H1 (cell line): ENCODE data around the gene KCNH8. TPM values are rescaled to one million over a fixed set of nuclear protein-coding genes. Genes with fewer than 3 reads are reported as not detected.

Experiments
- ASH2L ChIP-seq: fragments of 200-600, 300-600 bp; sonication (generic); IDR thresholded peaks from one replicate; pipeline ENCODE4 v1.7.1; 2017; ENCODE audit warnings: low read length
- CTCF ChIP-seq, 3 experiments: IDR thresholded peaks; 1 replicate in 2 of 3; 2 replicates in 1 of 3; pipeline versions ENCODE4 v1.5.1 to v1.6.1; 2011; ENCODE audit warnings: low read length in 3 of 3, mild to moderate bottlenecking in 3 of 3, inconsistent platforms in 2 of 3, low read depth in 1 of 3, moderate library complexity in 1 of 3; ENCODE audit not compliant: insufficient read depth in 1 of 3; ENCODE audit errors: control extremely low read depth in 1 of 3
- GTF2F1 ChIP-seq: IDR thresholded peaks from 2 replicates; pipeline ENCODE4 v1.6.1; 2012; ENCODE audit warnings: low read depth, low read length, improper control_type of control experiment, borderline replicate concordance
- polyA plus RNA-seq, 7 experiments: library from polyadenylated mRNA; depleted of rRNA in 3 of 7; stranded (reverse) in 5 of 7; unstranded in 2 of 7; fragments of >200 nt in 5 of 7; fragments of 200-250 nt in 2 of 7; gene quantifications; 1 replicate in 5 of 7; 2 replicates in 1 of 7; 4 replicates in 1 of 7; pipeline versions ENCODE4 v1.2.1 to v1.2.3, GENCODE V29; 2011 to 2013; ENCODE audit warnings: missing spikeins in 2 of 7, mixed read lengths in 2 of 7
- total RNA-seq: library from RNA; stranded (reverse); fragmentation: NEBNext Ultra II Directional; extraction: Animal tissue kit (Norgen Biotek cat#: 25700); gene quantifications from 2 replicates; pipeline ENCODE4 v1.2.1, GENCODE V29; 2021
- TF ChIP-seq, protein P1 (sequence below): IDR thresholded peaks from 2 replicates; pipeline ENCODE4 v1.6.1; 2012; ENCODE audit warnings: inconsistent platforms

Gene KCNH8
- total and polyA plus RNA-seq, 2 of the 8 experiments (the other 6 are each of a cell fraction or from before 2014, with no cell fraction given) = 2.2 to 2.4 TPM

DNA sequence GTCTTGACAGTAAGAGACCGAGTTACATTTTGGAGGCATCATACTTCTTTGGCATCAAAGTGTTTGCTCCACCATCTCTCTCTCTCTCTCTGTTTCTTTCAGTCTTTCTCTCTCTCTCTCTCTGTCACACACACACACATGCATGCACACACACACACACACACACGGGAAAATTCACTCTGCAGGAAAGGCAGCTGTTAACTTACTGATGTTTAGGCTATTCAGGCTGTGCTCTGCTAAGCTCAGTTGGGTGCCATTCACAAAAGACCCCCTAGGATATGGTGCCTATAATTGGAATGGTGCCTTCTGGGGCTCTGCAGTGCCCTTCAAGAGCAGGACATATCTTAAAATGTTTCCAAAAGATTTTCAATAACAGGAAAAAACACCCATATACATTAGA is 78.2 kb downstream of the KCNH8 start (continued):
- TF ChIP-seq, protein P1, sequence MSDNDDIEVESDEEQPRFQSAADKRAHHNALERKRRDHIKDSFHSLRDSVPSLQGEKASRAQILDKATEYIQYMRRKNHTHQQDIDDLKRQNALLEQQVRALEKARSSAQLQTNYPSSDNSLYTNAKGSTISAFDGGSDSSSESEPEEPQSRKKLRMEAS = no peak
- TF ChIP-seq ASH2L (no peak), CTCF (IDR thresholded peaks at IDR 0.05; ENCODE audit: control extremely low read depth in 1 of 3, insufficient read depth in 1 of 3, low read depth in 1 of 3, low read length in 3 of 3) (no peak), GTF2F1 (no peak)
